SK-N-SH (cell line): ENCODE results near the gene MYBPC3. TPM values are rescaled to one million over a fixed set of nuclear protein-coding genes. Genes with fewer than 3 reads are reported as not detected.
A peak's percentile ranks its signal among the peaks of the same experiment; 100 is the strongest.

Experiments
- CTCF ChIA-PET: fragments of 300-600, 350-600 bp; formaldehyde crosslinking; extraction: SDS; loops from one replicate; lab custom pipeline; 2021; lab: Yijun Ruan, JAX
- POLR2A ChIA-PET: fragments of 350-600 bp; sonication (Branson Sonifier 250); formaldehyde crosslinking; extraction: SDS; loops from one replicate; lab custom pipeline; 2020; ENCODE audit warnings: antibody characterized with exemption, inconsistent platforms; lab: Yijun Ruan, JAX
- DNase-seq: peaks from one replicate; pipeline ENCODE4 v3.0.0; 2012
- H2AFZ ChIP-seq: fragments of 200-600 bp; sonication (generic); 2 replicates; pipeline ENCODE4 v1.8.1; 2016; ENCODE audit warnings: antibody characterized with exemption, mild to moderate bottlenecking, low read depth
- H3F3A ChIP-seq: fragments of 200-600 bp; sonication (generic); replicated peaks from 2 replicates; pipeline ENCODE3; 2016; ENCODE audit warnings: antibody characterized with exemption, mild to moderate bottlenecking; ENCODE audit not compliant: insufficient read depth
- H3K27ac ChIP-seq, 2 experiments: fragments of 200-500 bp in 1 of 2; fragments of 200-600 bp in 1 of 2; sonication (Bioruptor generic) in 1 of 2; sonication (generic), shearing (Covaris generic) in 1 of 2; 2 replicates each; pipeline versions ENCODE4 v1.5.1 to v1.6.1; 2014 to 2016; ENCODE audit warnings: low read depth in 2 of 2, inconsistent platforms in 1 of 2, low read length in 1 of 2, mild to moderate bottlenecking in 1 of 2, mixed read lengths in 1 of 2
- H3K27me3 ChIP-seq: fragments of 200-600 bp; sonication (generic), shearing (Covaris generic); 2 replicates; pipeline ENCODE4 v1.6.1; 2016; ENCODE audit warnings: mixed run types; ENCODE audit not compliant: insufficient read depth
- H3K36me3 ChIP-seq, 2 experiments: fragments of 200-500 bp in 1 of 2; fragments of 200-600 bp in 1 of 2; sonication (Bioruptor generic) in 1 of 2; sonication (generic) in 1 of 2; replicated peaks in 1 of 2; 2 replicates each; pipeline versions ENCODE3 to v1.5.1; 2014 to 2016; ENCODE audit warnings: low read length in 1 of 2, mild to moderate bottlenecking in 1 of 2; ENCODE audit not compliant: insufficient read depth in 2 of 2, control insufficient read depth in 1 of 2
- H3K4me1 ChIP-seq, 2 experiments: fragments of 200-500 bp in 1 of 2; fragments of 200-600 bp in 1 of 2; sonication (Bioruptor generic) in 1 of 2; sonication (generic), shearing (Covaris generic) in 1 of 2; 2 replicates each; pipeline versions ENCODE4 v1.5.1 to v1.6.1; 2014 to 2016; ENCODE audit warnings: low read depth in 1 of 2, low read length in 1 of 2, mixed run types in 1 of 2; ENCODE audit not compliant: insufficient read depth in 2 of 2, control insufficient read depth in 1 of 2
- H3K4me2 ChIP-seq: fragments of 200-600 bp; sonication (generic), shearing (Covaris generic); 2 replicates; pipeline ENCODE4 v1.6.1; 2017; ENCODE audit warnings: mixed run types
- H3K4me3 ChIP-seq, 2 experiments: fragments of 200-500 bp in 1 of 2; fragments of 200-600 bp in 1 of 2; sonication (Bioruptor generic) in 1 of 2; sonication (generic), shearing (Covaris generic) in 1 of 2; 2 replicates each; pipeline versions ENCODE4 v1.5.1 to v1.8.1; 2014 to 2016; ENCODE audit warnings: low read depth in 2 of 2, inconsistent platforms in 1 of 2, low read length in 1 of 2, mild to moderate bottlenecking in 1 of 2, mixed read lengths in 1 of 2, moderate library complexity in 1 of 2
- H3K79me2 ChIP-seq: fragments of 200-600 bp; sonication (generic); 2 replicates; pipeline ENCODE4 v1.8.1; 2017; ENCODE audit warnings: mild to moderate bottlenecking; ENCODE audit not compliant: insufficient read depth
- H3K9ac ChIP-seq: fragments of 200-600 bp; sonication (generic); 2 replicates; pipeline ENCODE4 v1.6.1; 2017; ENCODE audit warnings: mixed run types
- H3K9me2 ChIP-seq: fragments of 200-600 bp; sonication (generic); 2 replicates; pipeline ENCODE4 v1.6.1; 2017; ENCODE audit warnings: mixed run types
- H3K9me3 ChIP-seq: fragments of 200-600 bp; sonication (generic); 2 replicates; pipeline ENCODE4 v1.6.1; 2017; ENCODE audit warnings: mixed run types, mild to moderate bottlenecking, moderate library complexity
- H4K20me1 ChIP-seq: fragments of 200-600 bp; sonication (generic); 2 replicates; pipeline ENCODE4 v1.6.1; 2017; ENCODE audit warnings: mild to moderate bottlenecking, mixed run types; ENCODE audit not compliant: insufficient read depth
- ELF1 ChIP-seq: IDR thresholded peaks from 2 replicates; pipeline ENCODE4 v1.4.0; 2012
- FOSL2 ChIP-seq: IDR thresholded peaks from 2 replicates; pipeline ENCODE4 v1.4.0; 2012; ENCODE audit warnings: low read depth, mild to moderate bottlenecking, moderate library complexity, borderline replicate concordance
- GABPA ChIP-seq: IDR thresholded peaks from 2 replicates; pipeline ENCODE4 v1.4.0; 2012; ENCODE audit warnings: low read depth, mild to moderate bottlenecking
- GATA2 ChIP-seq: sonication (generic); formaldehyde crosslinking; IDR thresholded peaks from 2 replicates; pipeline ENCODE4 v1.5.0; 2020; ENCODE audit warnings: mild to moderate bottlenecking, missing genetic modification reagents
- JUND ChIP-seq: IDR thresholded peaks from 2 replicates; pipeline ENCODE4 v1.4.0; 2012
- MEF2A ChIP-seq: IDR thresholded peaks from 2 replicates; pipeline ENCODE4 v1.4.0; 2012; ENCODE audit warnings: low read depth, borderline replicate concordance
- NFIC ChIP-seq: IDR thresholded peaks from 2 replicates; pipeline ENCODE4 v1.4.0; 2012; ENCODE audit warnings: borderline replicate concordance
- NRF1 ChIP-seq: IDR thresholded peaks from 2 replicates; pipeline ENCODE4 v1.6.1; 2012; ENCODE audit warnings: low read depth, mild to moderate bottlenecking, low read length
- RXRA ChIP-seq: IDR thresholded peaks from 2 replicates; pipeline ENCODE4 v1.4.0; 2012; ENCODE audit warnings: low read depth, mild to moderate bottlenecking, borderline replicate concordance
- SIN3A ChIP-seq: IDR thresholded peaks from 2 replicates; pipeline ENCODE4 v1.6.1; 2012; ENCODE audit warnings: low read depth, mild to moderate bottlenecking, low read length, moderate library complexity, borderline replicate concordance
- TCF12 ChIP-seq: IDR thresholded peaks from 2 replicates; pipeline ENCODE4 v1.4.0; 2012
- YY1 ChIP-seq: IDR thresholded peaks from 2 replicates; pipeline ENCODE4 v1.4.0; 2012; ENCODE audit warnings: low read depth, mild to moderate bottlenecking
- WGBS: methylation state at CpG from one replicate; pipeline ENCODE4 v1.1.6; 2017; ENCODE audit warnings: low lambda C conversion rate; 5-methylcytosine and 5-hydroxymethylcytosine counted together
- polyA plus RNA-seq, 3 experiments: library from polyadenylated mRNA; depleted of rRNA; stranded (reverse); fragments of >200 nt; gene quantifications; 2 replicates each; pipeline ENCODE4 v1.2.3, GENCODE V29; 2012
- TF ChIP-seq, protein P1 (sequence below): IDR thresholded peaks from 2 replicates; pipeline ENCODE4 v1.4.0; 2012; ENCODE audit warnings: low read depth, borderline replicate concordance
- TF ChIP-seq, protein P2 (sequence below): IDR thresholded peaks from 2 replicates; pipeline ENCODE4 v1.4.0; 2012; ENCODE audit warnings: low read depth, borderline replicate concordance
- TF ChIP-seq, protein P3 (sequence below): IDR thresholded peaks from 2 replicates; pipeline ENCODE4 v1.4.0; 2012; ENCODE audit warnings: low read depth
- TF ChIP-seq, protein P4 (sequence below): fragments of 150-350 bp; IDR thresholded peaks from 2 replicates; pipeline ENCODE4 v1.6.1; 2016; ENCODE audit warnings: mild to moderate bottlenecking, low read depth, low read length
- TF ChIP-seq, protein P5 (sequence below): fragments of 150-350 bp; IDR thresholded peaks from 2 replicates; pipeline ENCODE4 v1.6.1; 2017; ENCODE audit warnings: antibody characterized with exemption, low read length, low read depth, borderline replicate concordance
- TF ChIP-seq, protein P6 (sequence below): IDR thresholded peaks from 2 replicates; pipeline ENCODE4 v1.6.1; 2012; ENCODE audit warnings: mild to moderate bottlenecking, low read depth, low read length, moderate library complexity
- TF ChIP-seq, protein P7 (sequence below): fragments of 200-600 bp; sonication (generic); IDR thresholded peaks from 2 replicates; pipeline ENCODE4 v1.6.1; 2017; ENCODE audit warnings: antibody characterized with exemption, mild to moderate bottlenecking, moderate library complexity

The MYBPC3 gene
- polyA plus RNA-seq, 1 of the 3 experiments (the other 2 are of a cell fraction): not detected

DNA sequence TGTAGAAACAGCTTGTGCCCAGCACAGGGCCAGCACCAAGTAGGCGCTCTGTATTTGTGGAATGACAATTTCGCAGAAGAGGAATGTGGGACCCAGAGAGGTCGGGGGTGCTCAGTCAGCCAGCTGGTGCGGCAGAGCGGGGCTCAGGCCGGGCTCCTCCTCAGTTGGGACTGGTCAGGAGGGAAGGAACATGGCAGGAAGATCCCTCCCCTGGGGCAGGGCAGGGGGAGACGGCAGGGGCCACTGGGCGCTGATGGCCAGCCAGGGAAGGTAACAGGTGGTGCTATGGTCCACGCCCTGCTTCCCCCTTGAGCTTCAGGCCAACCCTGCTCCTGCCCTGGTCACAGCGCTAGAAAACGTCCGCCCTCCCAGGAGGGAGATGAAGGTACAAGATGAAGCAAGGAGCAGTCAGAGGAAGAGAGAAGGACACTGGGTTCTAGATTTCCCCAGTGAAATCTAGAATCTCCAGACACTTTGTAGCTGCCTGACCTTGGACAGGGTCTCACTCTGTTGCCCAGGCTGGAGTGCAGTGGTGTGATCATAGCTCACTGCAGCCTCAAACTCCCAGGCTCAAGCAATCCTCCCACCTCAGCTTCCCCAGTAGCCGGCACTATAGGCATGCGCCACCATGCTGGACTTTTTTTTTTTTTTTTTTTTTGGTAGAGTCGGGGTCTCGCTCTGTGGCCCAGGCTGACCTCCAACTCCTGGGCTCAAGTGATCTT, 39.4 kb upstream of the MYBPC3 start:
- no peak overlapping the region for H3K4me3 ChIP-seq
- no peaks in the 10 kb centered on the region for H3K36me3 ChIP-seq
- no peak overlapping the region for H3K27ac ChIP-seq
- H3K4me1 ChIP-seq: peaks cover 0 to 4% of the 10 kb centered on the region in 2 experiments; a peak in 1 of 4 replicates
- TF ChIP-seq SIN3A (no peak), JUND (no peak), NFIC (no peak), GATA2 (no peak), MEF2A (no peak), NRF1 (no peak), FOSL2 (no peak), GABPA (no peak), ELF1 (no peak), TCF12 (no peak), RXRA (no peak), YY1 (no peak)
- TF ChIP-seq, protein P1, sequence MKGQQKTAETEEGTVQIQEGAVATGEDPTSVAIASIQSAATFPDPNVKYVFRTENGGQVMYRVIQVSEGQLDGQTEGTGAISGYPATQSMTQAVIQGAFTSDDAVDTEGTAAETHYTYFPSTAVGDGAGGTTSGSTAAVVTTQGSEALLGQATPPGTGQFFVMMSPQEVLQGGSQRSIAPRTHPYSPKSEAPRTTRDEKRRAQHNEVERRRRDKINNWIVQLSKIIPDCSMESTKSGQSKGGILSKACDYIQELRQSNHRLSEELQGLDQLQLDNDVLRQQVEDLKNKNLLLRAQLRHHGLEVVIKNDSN: no peak
- TF ChIP-seq, protein P2, sequence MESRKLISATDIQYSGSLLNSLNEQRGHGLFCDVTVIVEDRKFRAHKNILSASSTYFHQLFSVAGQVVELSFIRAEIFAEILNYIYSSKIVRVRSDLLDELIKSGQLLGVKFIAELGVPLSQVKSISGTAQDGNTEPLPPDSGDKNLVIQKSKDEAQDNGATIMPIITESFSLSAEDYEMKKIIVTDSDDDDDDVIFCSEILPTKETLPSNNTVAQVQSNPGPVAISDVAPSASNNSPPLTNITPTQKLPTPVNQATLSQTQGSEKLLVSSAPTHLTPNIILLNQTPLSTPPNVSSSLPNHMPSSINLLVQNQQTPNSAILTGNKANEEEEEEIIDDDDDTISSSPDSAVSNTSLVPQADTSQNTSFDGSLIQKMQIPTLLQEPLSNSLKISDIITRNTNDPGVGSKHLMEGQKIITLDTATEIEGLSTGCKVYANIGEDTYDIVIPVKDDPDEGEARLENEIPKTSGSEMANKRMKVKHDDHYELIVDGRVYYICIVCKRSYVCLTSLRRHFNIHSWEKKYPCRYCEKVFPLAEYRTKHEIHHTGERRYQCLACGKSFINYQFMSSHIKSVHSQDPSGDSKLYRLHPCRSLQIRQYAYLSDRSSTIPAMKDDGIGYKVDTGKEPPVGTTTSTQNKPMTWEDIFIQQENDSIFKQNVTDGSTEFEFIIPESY: no peak
- TF ChIP-seq, protein P3, sequence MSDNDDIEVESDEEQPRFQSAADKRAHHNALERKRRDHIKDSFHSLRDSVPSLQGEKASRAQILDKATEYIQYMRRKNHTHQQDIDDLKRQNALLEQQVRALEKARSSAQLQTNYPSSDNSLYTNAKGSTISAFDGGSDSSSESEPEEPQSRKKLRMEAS: no peak
- TF ChIP-seq, protein P4, sequence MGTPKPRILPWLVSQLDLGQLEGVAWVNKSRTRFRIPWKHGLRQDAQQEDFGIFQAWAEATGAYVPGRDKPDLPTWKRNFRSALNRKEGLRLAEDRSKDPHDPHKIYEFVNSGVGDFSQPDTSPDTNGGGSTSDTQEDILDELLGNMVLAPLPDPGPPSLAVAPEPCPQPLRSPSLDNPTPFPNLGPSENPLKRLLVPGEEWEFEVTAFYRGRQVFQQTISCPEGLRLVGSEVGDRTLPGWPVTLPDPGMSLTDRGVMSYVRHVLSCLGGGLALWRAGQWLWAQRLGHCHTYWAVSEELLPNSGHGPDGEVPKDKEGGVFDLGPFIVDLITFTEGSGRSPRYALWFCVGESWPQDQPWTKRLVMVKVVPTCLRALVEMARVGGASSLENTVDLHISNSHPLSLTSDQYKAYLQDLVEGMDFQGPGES: no peak
- TF ChIP-seq, protein P5, sequence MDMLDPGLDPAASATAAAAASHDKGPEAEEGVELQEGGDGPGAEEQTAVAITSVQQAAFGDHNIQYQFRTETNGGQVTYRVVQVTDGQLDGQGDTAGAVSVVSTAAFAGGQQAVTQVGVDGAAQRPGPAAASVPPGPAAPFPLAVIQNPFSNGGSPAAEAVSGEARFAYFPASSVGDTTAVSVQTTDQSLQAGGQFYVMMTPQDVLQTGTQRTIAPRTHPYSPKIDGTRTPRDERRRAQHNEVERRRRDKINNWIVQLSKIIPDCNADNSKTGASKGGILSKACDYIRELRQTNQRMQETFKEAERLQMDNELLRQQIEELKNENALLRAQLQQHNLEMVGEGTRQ: no peak
- TF ChIP-seq, protein P6, sequence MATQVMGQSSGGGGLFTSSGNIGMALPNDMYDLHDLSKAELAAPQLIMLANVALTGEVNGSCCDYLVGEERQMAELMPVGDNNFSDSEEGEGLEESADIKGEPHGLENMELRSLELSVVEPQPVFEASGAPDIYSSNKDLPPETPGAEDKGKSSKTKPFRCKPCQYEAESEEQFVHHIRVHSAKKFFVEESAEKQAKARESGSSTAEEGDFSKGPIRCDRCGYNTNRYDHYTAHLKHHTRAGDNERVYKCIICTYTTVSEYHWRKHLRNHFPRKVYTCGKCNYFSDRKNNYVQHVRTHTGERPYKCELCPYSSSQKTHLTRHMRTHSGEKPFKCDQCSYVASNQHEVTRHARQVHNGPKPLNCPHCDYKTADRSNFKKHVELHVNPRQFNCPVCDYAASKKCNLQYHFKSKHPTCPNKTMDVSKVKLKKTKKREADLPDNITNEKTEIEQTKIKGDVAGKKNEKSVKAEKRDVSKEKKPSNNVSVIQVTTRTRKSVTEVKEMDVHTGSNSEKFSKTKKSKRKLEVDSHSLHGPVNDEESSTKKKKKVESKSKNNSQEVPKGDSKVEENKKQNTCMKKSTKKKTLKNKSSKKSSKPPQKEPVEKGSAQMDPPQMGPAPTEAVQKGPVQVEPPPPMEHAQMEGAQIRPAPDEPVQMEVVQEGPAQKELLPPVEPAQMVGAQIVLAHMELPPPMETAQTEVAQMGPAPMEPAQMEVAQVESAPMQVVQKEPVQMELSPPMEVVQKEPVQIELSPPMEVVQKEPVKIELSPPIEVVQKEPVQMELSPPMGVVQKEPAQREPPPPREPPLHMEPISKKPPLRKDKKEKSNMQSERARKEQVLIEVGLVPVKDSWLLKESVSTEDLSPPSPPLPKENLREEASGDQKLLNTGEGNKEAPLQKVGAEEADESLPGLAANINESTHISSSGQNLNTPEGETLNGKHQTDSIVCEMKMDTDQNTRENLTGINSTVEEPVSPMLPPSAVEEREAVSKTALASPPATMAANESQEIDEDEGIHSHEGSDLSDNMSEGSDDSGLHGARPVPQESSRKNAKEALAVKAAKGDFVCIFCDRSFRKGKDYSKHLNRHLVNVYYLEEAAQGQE: no peak
- TF ChIP-seq, protein P7, sequence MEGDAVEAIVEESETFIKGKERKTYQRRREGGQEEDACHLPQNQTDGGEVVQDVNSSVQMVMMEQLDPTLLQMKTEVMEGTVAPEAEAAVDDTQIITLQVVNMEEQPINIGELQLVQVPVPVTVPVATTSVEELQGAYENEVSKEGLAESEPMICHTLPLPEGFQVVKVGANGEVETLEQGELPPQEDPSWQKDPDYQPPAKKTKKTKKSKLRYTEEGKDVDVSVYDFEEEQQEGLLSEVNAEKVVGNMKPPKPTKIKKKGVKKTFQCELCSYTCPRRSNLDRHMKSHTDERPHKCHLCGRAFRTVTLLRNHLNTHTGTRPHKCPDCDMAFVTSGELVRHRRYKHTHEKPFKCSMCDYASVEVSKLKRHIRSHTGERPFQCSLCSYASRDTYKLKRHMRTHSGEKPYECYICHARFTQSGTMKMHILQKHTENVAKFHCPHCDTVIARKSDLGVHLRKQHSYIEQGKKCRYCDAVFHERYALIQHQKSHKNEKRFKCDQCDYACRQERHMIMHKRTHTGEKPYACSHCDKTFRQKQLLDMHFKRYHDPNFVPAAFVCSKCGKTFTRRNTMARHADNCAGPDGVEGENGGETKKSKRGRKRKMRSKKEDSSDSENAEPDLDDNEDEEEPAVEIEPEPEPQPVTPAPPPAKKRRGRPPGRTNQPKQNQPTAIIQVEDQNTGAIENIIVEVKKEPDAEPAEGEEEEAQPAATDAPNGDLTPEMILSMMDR: no peak
- DNase-seq: peak; percentile 15
- no peak overlapping the region for H3K9ac ChIP-seq
- H3K9me3 ChIP-seq: no peaks in the 10 kb centered on the region
- POLR2A ChIA-PET: no interaction called here
- no peaks in the 10 kb centered on the region for H3K27me3 ChIP-seq
- H3K4me2 ChIP-seq: no peak overlapping the region
- no peaks in the 10 kb centered on the region for H3F3A ChIP-seq
- H3K9me2 ChIP-seq: no peaks in the 10 kb centered on the region
- no peak overlapping the region for H2AFZ ChIP-seq
- H3K79me2 ChIP-seq: no peaks in the 10 kb centered on the region
- H4K20me1 ChIP-seq: no peaks in the 10 kb centered on the region
- CTCF ChIA-PET: interaction anchor here (2.0 to 7.9 kb wide), 3 partner anchors 13 to 20 kb away, joined by 5 to 78 read pairs (median 22); no protein-coding TSS in a partner anchor
- WGBS: 92% methylated on average over 15 of the region's 16 CpGs
